Measurements from ENCODE around the gene HOXC11.

Gene HOXC11

DNA sequence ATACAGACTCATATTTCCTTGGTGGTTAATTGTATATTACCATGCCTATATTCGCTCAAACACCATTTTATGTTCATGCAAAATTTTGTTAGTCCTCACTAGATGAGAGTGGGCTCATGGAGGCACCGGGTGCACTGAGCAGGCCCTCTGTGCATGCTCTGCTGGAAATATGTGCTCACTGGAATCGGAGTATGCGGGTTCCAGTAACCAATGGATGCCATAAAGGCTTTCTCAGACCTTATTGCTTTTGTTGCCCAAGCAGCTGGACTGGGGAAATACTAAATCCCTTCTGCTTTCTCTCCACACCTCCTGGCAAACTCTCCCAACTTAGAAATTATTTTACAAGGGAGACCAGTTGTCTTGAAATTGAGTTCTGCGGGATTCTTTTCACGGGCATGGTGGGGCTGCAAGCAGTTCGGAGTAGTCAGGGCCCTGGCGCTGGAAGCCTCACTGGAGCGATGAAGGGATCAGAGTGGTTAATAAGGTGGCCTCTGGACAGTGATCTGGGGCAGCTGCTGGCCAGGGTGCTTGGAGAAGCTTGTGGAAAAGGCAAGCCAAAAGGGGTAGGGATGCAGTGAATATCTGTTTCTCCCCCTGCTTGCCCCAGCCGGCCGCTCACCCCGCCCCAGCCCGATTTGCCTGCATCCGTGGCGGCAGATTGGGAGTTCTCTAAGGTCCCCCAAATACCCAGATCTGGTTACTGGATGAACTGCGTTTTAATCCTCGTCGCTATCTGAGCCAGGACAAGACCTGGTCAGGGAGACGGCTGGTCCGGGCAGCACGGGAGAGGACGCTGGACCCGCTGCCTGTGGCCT lies 47.9 kb downstream of the HOXC11 start:
- DNase-seq = no peak

DNA sequence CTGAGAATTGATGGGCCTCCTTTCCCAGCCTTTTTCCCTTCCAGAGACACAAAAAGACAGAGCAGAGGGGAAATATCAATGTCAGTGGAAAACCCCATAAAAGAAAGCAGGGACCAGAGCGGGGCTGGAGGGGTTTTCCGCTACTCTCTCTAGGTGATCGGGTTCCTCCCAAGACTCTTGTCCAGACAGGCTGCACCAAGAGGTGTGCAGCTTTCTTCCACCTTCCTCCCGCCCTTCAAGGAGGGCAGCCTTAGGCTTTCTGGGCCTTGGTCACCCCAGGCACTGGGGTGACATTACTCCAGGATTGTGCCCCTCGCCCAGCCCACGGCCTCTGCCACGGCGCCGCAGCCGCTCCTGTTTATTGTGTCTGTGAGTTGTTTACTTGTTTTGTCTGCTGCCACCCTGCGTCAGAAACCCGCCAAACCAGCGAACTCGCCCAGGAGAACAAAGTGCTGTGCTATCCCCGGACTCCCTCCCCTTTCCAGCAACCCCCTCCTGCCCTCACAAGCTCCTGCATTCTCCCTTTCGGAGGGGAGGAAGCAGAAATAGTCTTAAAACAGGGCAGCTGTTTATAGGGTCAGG lies 48.6 kb downstream of the HOXC11 start:
- DNase-seq = no peak

DNA sequence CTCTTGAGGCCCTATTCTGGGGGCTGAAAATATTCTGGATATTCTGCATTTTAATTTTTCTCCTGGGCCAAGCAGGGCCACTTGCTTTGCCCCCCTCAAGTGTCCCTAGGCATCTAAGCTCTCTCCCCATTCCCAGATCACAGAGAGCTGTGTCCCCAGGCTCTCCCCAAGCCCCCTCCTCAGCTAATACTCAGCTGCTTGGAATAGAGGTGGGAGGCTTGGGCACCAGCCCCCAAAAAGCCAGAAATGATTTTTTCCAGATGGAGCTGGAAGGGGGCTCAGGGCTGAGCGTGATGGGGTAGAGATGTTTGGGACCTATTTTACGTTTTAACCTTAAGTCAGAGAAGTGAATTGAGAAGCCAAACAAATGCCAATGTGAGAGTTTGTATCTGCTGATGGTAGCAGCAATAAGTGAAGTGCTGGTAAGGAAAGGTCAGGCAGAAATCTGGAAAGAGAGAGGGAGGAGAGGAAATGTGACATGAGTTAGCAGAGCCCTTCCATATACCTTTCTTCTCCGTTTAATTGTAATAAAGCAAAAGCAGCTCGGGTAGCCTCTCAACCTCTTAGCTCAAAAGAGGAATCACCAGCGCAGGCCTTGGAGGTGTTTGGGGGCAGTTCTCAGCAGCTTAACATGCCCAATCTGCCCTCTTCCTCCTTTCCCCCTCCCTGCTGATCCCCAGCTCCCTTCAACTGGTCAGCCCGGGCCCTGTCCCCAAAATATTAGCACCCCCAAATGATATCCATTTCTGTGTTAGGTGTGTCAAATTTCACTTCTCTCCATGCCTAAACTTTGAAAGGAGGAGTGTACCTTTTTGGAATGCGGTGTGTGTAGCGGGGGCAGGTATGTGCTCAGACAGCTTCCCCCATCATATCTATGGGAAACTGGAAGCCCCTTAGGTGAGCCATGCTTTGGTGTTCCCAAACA lies 50.3 kb downstream of the HOXC11 start:
- DNase-seq = no peak

DNA sequence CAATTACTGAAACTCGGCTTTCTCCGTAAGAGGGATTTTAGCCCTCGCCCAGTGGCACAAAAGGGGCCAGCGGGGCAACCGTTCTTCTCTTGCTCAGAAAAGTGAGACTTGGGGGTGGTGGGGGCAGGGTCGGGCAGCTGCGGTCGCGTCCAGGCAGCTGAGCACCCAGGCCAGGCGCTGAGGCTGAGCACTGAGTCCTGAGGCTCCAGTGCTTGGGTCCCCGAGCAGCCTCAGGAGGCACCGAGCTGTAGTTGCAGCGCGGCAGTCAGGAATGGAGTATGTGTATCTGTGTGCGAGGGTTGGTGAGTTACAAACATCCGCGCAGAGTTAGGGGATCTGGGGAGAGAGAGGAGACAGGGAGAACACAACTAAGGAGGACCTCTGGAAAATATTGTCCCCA lies 51.2 kb downstream of the HOXC11 start:
- no peak for DNase-seq

DNA sequence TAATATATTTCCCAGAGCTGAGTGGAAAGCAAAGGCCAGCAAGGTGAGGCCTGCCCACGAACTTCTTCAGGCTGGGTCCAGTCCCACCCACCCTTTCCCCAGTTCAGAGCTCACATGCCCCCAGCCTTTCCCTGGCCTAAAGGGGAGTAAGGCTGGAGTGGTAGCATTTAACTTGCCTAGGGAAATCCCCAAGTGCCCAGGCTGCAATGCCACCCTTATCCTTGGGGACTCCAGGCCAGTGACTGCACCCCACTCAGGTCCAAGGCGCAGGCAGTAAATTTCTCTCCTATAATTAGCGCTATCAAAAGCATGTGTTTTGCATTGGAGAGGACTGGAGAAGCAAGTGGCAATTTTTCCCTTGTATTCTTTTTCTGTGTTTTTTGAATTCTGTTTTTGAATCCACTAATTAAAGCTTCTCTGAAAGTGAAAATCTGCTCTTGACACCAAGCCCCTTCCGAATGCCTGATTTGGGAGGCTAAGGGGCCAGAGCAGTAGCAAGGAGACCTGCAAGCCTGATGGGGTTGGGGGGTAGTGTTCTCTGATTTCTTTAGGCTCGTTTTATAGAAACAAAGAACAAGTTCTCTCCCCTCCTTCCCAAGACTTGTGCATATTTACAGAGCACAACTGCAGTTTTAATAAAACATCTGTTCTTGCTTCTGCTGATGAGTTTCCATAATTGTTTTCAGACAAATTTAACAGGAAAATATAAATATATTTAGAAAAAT lies 51.8 kb downstream of the HOXC11 start:
- no peak for DNase-seq

DNA sequence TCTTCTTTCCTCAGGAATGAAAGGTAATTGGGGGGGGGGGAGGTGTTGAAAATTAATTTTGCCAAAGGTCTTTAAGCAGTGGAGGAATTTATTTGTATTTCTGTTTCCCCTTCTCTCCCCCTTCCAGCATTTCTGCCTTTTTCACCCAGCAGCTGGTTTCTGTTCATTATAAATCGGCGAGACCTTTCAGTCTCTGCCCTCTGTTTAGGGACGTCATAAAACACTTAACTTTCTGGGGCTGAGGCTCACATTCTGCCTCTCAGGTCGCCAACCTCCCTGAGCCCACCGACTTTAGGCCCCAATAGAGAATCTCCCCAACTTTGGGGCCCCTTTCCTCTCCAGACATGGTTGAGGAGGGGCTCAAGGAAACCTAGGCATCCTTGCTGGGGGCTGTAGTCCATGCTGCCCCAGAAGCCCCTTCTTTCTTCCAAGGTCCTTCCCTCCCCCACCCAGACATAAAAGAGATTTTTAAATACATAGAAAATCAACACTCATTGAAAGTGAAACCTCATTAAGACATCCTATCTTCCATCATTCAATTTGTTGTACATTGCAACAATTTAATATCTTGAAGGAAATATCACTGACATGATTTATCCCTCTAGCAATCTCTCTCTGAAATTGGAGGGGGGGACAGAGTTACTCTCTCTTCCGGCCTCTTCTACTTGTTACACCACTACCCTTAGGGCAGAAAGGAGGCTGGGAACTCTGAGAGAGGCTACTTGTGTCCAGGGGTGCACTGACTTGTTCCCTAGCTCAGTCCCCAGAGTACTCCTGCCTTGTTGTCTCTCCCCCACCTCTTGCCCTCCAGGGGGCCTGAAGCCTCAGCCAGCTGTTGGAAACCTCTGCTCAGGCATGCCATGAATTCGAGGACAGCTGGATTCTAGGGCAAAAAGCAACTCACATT lies 52.8 kb downstream of the HOXC11 start:
- DNase-seq = no peak

DNA sequence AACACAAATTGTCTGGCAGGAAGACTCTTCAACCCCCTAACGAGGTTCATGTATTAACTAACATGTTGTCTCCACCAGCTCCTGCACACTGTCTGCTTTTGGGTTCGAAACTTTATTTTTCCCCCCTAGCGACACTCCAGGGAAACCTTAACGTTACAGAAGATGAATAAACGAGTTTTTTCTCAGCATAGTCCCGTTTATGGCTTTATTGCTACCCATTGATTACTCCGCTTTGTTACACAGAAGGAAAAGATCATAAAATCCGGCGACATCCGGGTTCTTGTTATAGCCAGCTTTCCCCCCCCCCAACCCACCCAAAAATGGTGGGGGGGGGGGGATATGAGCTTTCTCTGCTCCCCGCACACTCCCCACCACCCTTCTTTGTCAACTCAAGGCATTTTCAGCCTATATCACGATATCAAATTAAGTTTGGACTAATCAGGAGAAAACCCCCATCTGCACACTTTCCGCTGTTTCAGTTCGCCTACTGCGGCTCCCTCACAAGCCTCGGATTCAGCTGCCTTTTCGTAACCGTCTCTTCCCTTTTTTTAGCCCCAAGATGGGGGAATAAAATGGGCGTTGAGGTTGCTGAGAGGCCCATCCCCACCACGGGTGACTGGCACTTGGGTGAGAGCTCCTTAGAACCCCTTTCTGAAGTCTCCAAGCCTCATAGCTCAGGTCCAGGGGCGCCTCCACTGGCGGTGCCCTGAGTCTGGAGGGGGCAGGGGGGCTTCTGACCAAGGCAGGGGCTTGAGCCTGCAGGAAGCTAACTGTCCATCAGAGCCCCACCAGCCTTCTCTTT lies 53.9 kb downstream of the HOXC11 start:
- DNase-seq = no peak

All from amygdala (tissue), 56 donors.